Dermis microvascular lymphatic vessel endothelial cell (primary cell): Measurements from ENCODE around the gene PARD3. TPM values are rescaled to one million over a fixed set of nuclear protein-coding genes. Genes with fewer than 3 reads are reported as not detected.
"Not testable (repeated sequence)": the region's sequence is repeated elsewhere in the genome, so short reads cannot be mapped to it uniquely, and the experiment has no call there.

ENCODE experiments used
- DNase-seq, 2 donors: peaks; one replicate each; pipeline versions ENCODE4 v3.0.0 to v3.0.0-alpha.2; 2010; ENCODE audit warnings: low read depth in 2 of 2
- total RNA-seq: library from RNA; depleted of rRNA; stranded (reverse); fragments of >200 nt; gene quantifications from 2 replicates; pipeline ENCODE4 v1.2.1, GENCODE V29; 2014

PARD3 gene
- total RNA-seq: 22.6 and 37.4 TPM in 2 replicates

GRCh38 chr10:34815185-34816084, at the start of gene PARD3:
Gene PARD3 (minus strand): TSS chr10:34815296. CDS start chr10:34814995, 301 bp downstream.
- peak; percentile 32 to 78 for DNase-seq

GRCh38 chr10:34864149-34865067, 49.3 kb upstream of the PARD3 start:
- no peak for DNase-seq

GRCh38 chr10:34862892-34863291, 47.8 kb upstream of the PARD3 start:
- DNase-seq: no peak

GRCh38 chr10:34861293-34862021, 46.4 kb upstream of the PARD3 start:
- no peak for DNase-seq

GRCh38 chr10:34859170-34859569, 44.1 kb upstream of the PARD3 start:
- no peak for DNase-seq

GRCh38 chr10:34858003-34858402, 42.9 kb upstream of the PARD3 start:
- no peak for DNase-seq

- peak; percentile 14 to 61 for DNase-seq
Measured at GRCh38 chr10:34854147-34854601, 39.1 kb upstream of the PARD3 start.

- no peak for DNase-seq
Measured at GRCh38 chr10:34853357-34853756, 38.3 kb upstream of the PARD3 start.

- DNase-seq: no peak
Measured at GRCh38 chr10:34850558-34850957, 35.5 kb upstream of the PARD3 start.

GRCh38 chr10:34850036-34850435, 34.9 kb upstream of the PARD3 start:
- DNase-seq: no peak

- no peak for DNase-seq
Measured at GRCh38 chr10:34845070-34845469, 30.0 kb upstream of the PARD3 start.

GRCh38 chr10:34844448-34844847, 29.4 kb upstream of the PARD3 start:
- DNase-seq: no peak

GRCh38 chr10:34843470-34843869, 28.4 kb upstream of the PARD3 start:
- not testable (repeated sequence) for DNase-seq

- DNase-seq: no peak
Measured at GRCh38 chr10:34838366-34838900, 23.3 kb upstream of the PARD3 start.

- no peak for DNase-seq
Measured at GRCh38 chr10:34835908-34836508, 20.9 kb upstream of the PARD3 start.

GRCh38 chr10:34834274-34834673, 19.2 kb upstream of the PARD3 start:
- no peak for DNase-seq

- DNase-seq: no peak
Measured at GRCh38 chr10:34830217-34830822, 15.2 kb upstream of the PARD3 start.

GRCh38 chr10:34826857-34827766, 12.0 kb upstream of the PARD3 start:
- no peak for DNase-seq

- DNase-seq: no peak
Measured at GRCh38 chr10:34826221-34826620, 11.1 kb upstream of the PARD3 start.
